Fibroblast of the aortic adventitia (primary cell): ENCODE measurements around the gene ST8SIA1. TPM values are rescaled to one million over a fixed set of nuclear protein-coding genes. Genes with fewer than 3 reads are reported as not detected.

Experiments used
- DNase-seq: peaks from one replicate; pipeline ENCODE4 v3.0.0-alpha.2; 2010; ENCODE audit warnings: low read depth
- H3K4me3 ChIP-seq: 2 replicates; pipeline ENCODE4 v1.5.1; 2011; ENCODE audit warnings: low read depth, mild to moderate bottlenecking, control low read depth, low read length, moderate library complexity
- total RNA-seq: library from RNA; depleted of rRNA; stranded (reverse); fragments of >200 nt; gene quantifications from 2 replicates; pipeline ENCODE4 v1.2.3, GENCODE V29; 2012; ENCODE audit warnings: low replicate concordance
- TF ChIP-seq, protein P1 (sequence below): IDR thresholded peaks from 2 replicates; pipeline ENCODE4 v1.5.1; 2011; ENCODE audit warnings: mild to moderate bottlenecking, low read length, control low read depth, inconsistent platforms; ENCODE audit not compliant: insufficient read depth

ST8SIA1 gene
- total RNA-seq, 1 donor = 13.7 TPM

GRCh38 chr12:22333713-22334409, 646 bp downstream of the ST8SIA1 start:
- no peak for DNase-seq
- peak overlapping the region; percentile 76 for H3K4me3 ChIP-seq
- TF ChIP-seq, protein P1, sequence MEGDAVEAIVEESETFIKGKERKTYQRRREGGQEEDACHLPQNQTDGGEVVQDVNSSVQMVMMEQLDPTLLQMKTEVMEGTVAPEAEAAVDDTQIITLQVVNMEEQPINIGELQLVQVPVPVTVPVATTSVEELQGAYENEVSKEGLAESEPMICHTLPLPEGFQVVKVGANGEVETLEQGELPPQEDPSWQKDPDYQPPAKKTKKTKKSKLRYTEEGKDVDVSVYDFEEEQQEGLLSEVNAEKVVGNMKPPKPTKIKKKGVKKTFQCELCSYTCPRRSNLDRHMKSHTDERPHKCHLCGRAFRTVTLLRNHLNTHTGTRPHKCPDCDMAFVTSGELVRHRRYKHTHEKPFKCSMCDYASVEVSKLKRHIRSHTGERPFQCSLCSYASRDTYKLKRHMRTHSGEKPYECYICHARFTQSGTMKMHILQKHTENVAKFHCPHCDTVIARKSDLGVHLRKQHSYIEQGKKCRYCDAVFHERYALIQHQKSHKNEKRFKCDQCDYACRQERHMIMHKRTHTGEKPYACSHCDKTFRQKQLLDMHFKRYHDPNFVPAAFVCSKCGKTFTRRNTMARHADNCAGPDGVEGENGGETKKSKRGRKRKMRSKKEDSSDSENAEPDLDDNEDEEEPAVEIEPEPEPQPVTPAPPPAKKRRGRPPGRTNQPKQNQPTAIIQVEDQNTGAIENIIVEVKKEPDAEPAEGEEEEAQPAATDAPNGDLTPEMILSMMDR = no peak

GRCh38 chr12:22333186-22333712, 1.3 kb downstream of the ST8SIA1 start:
- peak; percentile 22 for DNase-seq
- H3K4me3 ChIP-seq = peak overlapping the region; percentile 18
- TF ChIP-seq, protein P1 = no peak

DNA sequence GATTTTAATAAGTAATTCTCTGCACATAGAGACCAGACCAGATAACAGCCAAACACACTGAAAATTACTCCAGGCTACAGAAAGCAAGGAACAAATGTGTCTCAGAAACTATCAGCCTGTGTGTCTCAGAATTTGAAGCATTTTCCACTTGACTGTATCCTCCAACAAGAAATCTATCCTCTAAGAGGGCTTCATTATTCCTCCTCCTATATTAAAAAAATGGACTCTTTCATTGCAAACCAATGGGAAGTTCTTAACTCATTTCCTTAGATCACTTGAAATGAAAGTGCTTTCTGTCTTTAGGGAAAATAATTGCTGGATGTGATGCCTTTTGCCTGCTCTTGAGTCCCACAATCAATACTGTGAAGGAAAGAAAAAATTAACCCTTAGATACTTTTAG, 2.3 kb downstream of the ST8SIA1 start:
- no peak overlapping the region for H3K4me3 ChIP-seq
- DNase-seq = no peak
- TF ChIP-seq, protein P1 = no peak

GRCh38 chr12:22329621-22330020, 4.9 kb downstream of the ST8SIA1 start:
- TF ChIP-seq, protein P1 = no peak
- no peak for DNase-seq
- no peak overlapping the region for H3K4me3 ChIP-seq

- no peak overlapping the region for H3K4me3 ChIP-seq
- TF ChIP-seq, protein P1 = no peak
- no peak for DNase-seq
Observed at GRCh38 chr12:22325218-22325617, 9.3 kb downstream of the ST8SIA1 start.

GRCh38 chr12:22322091-22322490, 12.4 kb downstream of the ST8SIA1 start:
- no peak for DNase-seq
- TF ChIP-seq, protein P1 = no peak
- H3K4me3 ChIP-seq = no peak overlapping the region
